Bronchial epithelial cell (primary cell): ENCODE results near the gene BMPR1B. TPM values are rescaled to one million over a fixed set of nuclear protein-coding genes. Genes with fewer than 3 reads are reported as not detected.

ENCODE experiments used
- DNase-seq: peaks from one replicate; pipeline ENCODE4 v3.0.0-alpha.2; 2010; ENCODE audit warnings: low read depth
- FAIRE-seq: peaks from 2 replicates; lab custom pipeline; 2011; peaks lifted over from hg19 to GRCh38; lab: Jason Lieb, UNC
- H3K27me3 ChIP-seq: 2 replicates; pipeline ENCODE4 v1.5.1; 2011; ENCODE audit warnings: low read length; ENCODE audit not compliant: control insufficient read depth, insufficient read depth
- H3K36me3 ChIP-seq: 2 replicates; pipeline ENCODE4 v1.5.1; 2011; ENCODE audit warnings: low read length; ENCODE audit not compliant: control insufficient read depth, insufficient read depth
- H3K4me3 ChIP-seq: 2 replicates; pipeline ENCODE4 v1.5.1; 2011; ENCODE audit warnings: mild to moderate bottlenecking, low read depth, low read length, control low read depth
- CTCF ChIP-seq: IDR thresholded peaks from 2 replicates; pipeline ENCODE4 v1.5.1; 2011; ENCODE audit warnings: mild to moderate bottlenecking, moderate library complexity, low read length, control low read depth, inconsistent platforms; ENCODE audit not compliant: insufficient read depth, severe bottlenecking
- total RNA-seq: library from RNA; depleted of rRNA; stranded (reverse); fragments of >200 nt; gene quantifications from 2 replicates; pipeline ENCODE4 v1.2.1, GENCODE V29; 2014

The BMPR1B gene
- total RNA-seq, 1 donor from 2014 or later: 15.3 TPM

GRCh38 chr4:94957030-94957429 is 199.3 kb downstream of the BMPR1B start:
- FAIRE-seq: no peak
- Histone ChIP-seq H3K36me3 (no peaks in the 10 kb centered on the region), H3K27me3 (no peaks in the 10 kb centered on the region), H3K4me3 (no peak overlapping the region)
- TF ChIP-seq CTCF: no peak
- DNase-seq: peak; percentile 48

GRCh38 chr4:94959307-94959706 is 201.6 kb downstream of the BMPR1B start:
- Histone ChIP-seq H3K36me3 (no peaks in the 10 kb centered on the region), H3K27me3 (no peaks in the 10 kb centered on the region), H3K4me3 (no peak overlapping the region)
- no peak for TF ChIP-seq CTCF
- FAIRE-seq: no peak
- DNase-seq: no peak

GRCh38 chr4:94960708-94961107 is 203.0 kb downstream of the BMPR1B start:
- no peak for DNase-seq
- Histone ChIP-seq H3K36me3 (no peaks in the 10 kb centered on the region), H3K27me3 (no peaks in the 10 kb centered on the region), H3K4me3 (no peak overlapping the region)
- no peak for TF ChIP-seq CTCF
- no peak for FAIRE-seq

- no peak for FAIRE-seq
Observed at GRCh38 chr4:94961420-94961819, 203.7 kb downstream of the BMPR1B start.

GRCh38 chr4:94962484-94962883 is 204.7 kb downstream of the BMPR1B start:
- FAIRE-seq (no peak), DNase-seq (no peak)
- no peaks in the 10 kb centered on the region for H3K36me3 ChIP-seq
- H3K4me3 ChIP-seq: no peak overlapping the region
- no peak for TF ChIP-seq CTCF
- H3K27me3 ChIP-seq: no peaks in the 10 kb centered on the region

More at GRCh38 chr4:94961420-94961819, 203.7 kb downstream of the BMPR1B start:
- Histone ChIP-seq H3K36me3 (no peaks in the 10 kb centered on the region), H3K4me3 (no peak overlapping the region), H3K27me3 (no peaks in the 10 kb centered on the region)
- no peak for TF ChIP-seq CTCF
- DNase-seq: peak; percentile 52

- H3K4me3 ChIP-seq: no peak overlapping the region
- no peaks in the 10 kb centered on the region for H3K27me3 ChIP-seq
- DNase-seq (no peak), FAIRE-seq (no peak)
- no peaks in the 10 kb centered on the region for H3K36me3 ChIP-seq
- TF ChIP-seq CTCF: no peak
Observed at GRCh38 chr4:94965852-94966251, 208.1 kb downstream of the BMPR1B start.
